GM12873 (cell line): ENCODE measurements around the gene SRM.

Experiments used
- CTCF ChIP-seq: IDR thresholded peaks from 2 replicates; pipeline ENCODE4 v1.5.1; 2012; ENCODE audit warnings: low read depth, mild to moderate bottlenecking, moderate library complexity, low read length, control low read depth; ENCODE audit not compliant: insufficient read depth; ENCODE audit errors: missing control alignments

Gene SRM

GRCh38 chr1:11026052-11026451 is 33.8 kb downstream of the SRM start:
- TF ChIP-seq CTCF = no peak

GRCh38 chr1:11025618-11026017 is 34.2 kb downstream of the SRM start:
- no peak for TF ChIP-seq CTCF

GRCh38 chr1:11024874-11025203 is 35.0 kb downstream of the SRM start:
- no peak for TF ChIP-seq CTCF

DNA sequence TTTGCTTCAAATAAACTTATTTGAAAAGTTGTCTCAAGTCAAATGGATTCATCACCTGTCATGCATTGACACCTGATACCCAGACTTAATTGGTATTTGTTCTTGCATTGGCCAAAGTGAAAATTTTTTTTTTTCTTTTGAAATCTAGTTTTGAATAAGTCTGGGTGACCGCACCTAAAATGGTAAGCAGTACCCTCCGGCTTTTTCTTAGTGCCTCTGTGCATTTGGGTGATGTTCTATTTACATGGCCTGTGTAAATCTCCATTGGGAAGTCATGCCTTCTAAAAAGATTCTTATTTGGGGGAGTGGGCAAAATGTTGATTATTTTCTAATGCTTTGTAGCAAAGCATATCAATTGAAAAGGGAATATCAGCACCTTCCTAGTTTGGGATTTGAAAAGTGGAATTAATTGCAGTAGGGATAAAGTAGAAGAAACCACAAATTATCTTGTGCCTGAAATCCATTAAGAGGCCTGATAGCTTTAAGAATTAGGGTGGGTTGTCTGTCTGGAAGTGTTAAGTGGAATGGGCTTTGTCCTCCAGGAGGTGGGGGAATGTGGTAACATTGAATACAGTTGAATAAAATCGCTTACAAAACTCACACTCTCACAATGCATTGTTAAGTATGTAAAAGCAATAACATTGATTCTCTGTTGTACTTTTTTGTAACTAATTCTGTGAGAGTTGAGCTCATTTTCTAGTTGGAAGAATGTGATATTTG is 35.5 kb downstream of the SRM start:
- TF ChIP-seq CTCF = no peak

DNA sequence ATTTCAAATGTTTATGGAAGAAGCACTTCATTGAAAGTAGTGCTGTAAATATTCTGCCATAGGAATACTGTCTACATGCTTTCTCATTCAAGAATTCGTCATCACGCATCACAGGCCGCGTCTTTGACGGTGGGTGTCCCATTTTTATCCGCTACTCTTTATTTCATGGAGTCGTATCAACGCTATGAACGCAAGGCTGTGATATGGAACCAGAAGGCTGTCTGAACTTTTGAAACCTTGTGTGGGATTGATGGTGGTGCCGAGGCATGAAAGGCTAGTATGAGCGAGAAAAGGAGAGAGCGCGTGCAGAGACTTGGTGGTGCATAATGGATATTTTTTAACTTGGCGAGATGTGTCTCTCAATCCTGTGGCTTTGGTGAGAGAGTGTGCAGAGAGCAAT is 36.6 kb downstream of the SRM start:
- no peak for TF ChIP-seq CTCF

DNA sequence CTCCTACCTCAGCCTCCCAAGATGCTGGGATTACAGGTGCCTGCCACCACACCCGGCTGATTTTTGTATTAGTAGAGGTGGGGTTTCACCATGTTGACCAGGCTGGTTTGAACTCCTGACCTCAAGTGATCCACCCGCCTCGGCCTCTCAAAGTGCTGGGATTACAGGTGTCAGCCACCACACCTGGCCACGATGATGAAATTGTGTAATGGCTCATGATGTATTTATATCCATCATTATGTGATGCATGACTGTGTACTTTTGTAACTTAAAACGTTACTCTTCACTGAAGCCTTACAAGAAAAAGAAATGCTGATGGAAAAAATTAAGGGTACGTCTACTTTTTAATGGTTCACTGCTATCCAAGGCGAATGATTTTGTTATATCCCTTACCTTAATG is 39.8 kb downstream of the SRM start:
- no peak for TF ChIP-seq CTCF

DNA sequence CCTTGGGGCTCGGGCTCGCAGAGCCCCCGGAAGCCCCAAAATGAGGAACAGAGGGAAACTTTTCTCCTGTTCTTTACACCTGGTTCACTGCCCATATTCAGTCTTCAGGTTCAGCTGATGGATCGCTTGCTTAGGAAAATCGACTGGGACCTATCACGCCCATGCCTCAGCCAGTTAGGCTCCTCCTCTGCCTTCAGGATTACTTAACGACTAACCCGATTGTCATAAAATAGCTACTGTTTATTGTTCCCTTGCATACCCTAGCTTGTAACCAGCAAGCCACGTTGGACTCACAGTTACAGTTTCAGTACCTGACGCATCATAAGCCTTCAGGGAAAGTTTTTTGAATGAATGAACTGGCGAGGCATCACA is 46.7 kb downstream of the SRM start:
- TF ChIP-seq CTCF = no peak
